PC-9 (cell line): Measurements from ENCODE around the gene PRKG1. TPM values are rescaled to one million over a fixed set of nuclear protein-coding genes. Genes with fewer than 3 reads are reported as not detected.

ENCODE experiments used
- BruUV-seq: library from RNA; stranded (reverse); fragments of 400-500 nt; replicated peaks from 2 replicates; lab custom pipeline; 2021; lab: Mats Ljungman, UMichigan
- CTCF ChIA-PET: fragments of 300-600 bp; sonication (Branson Sonifier 250); formaldehyde crosslinking; loops from one replicate; lab custom pipeline; 2022; ENCODE audit warnings: antibody characterized with exemption; lab: Charles Lee
- POLR2A ChIA-PET: fragments of 300-600 bp; sonication (Branson Sonifier 250); formaldehyde crosslinking; loops from one replicate; lab custom pipeline; 2022; ENCODE audit warnings: antibody characterized with exemption; ENCODE audit not compliant: unreplicated experiment; lab: Charles Lee
- DNase-seq, 2 experiments: peaks; one replicate each; pipeline versions ENCODE4 v3.0.0 to v3.0.0-alpha.2; 2015 to 2022; ENCODE audit warnings: mixed read lengths in 1 of 2
- H2AFZ ChIP-seq: fragments of 200-600 bp; sonication (generic); 2 replicates; pipeline ENCODE4 v1.8.1; 2017; ENCODE audit warnings: antibody characterized with exemption
- H3F3A ChIP-seq: fragments of 200-600 bp; sonication (generic); 2 replicates; pipeline ENCODE4 v1.8.1; 2017; ENCODE audit warnings: antibody characterized with exemption, mild to moderate bottlenecking, low read depth; ENCODE audit not compliant: insufficient read depth
- H3K27ac ChIP-seq: fragments of 200-600 bp; sonication (generic); 2 replicates; pipeline ENCODE4 v1.6.1; 2016; ENCODE audit warnings: mixed run types
- H3K27me3 ChIP-seq: fragments of 200-600 bp; sonication (generic); 2 replicates; pipeline ENCODE4 v1.6.1; 2016; ENCODE audit warnings: low read depth, mixed run types; ENCODE audit not compliant: insufficient read depth
- H3K36me3 ChIP-seq: fragments of 200-600 bp; sonication (generic); 2 replicates; pipeline ENCODE4 v1.6.1; 2016; ENCODE audit warnings: low read depth, mixed run types
- H3K4me1 ChIP-seq: fragments of 200-600 bp; sonication (generic); replicated peaks from 2 replicates; pipeline ENCODE4 v1.6.1; 2016; ENCODE audit warnings: mixed run types; ENCODE audit not compliant: insufficient read depth
- H3K4me2 ChIP-seq: fragments of 200-600 bp; sonication (generic); 2 replicates; pipeline ENCODE4 v1.6.1; 2017; ENCODE audit warnings: mixed run types
- H3K4me3 ChIP-seq: fragments of 200-600 bp; sonication (generic); 2 replicates; pipeline ENCODE4 v1.6.1; 2016; ENCODE audit warnings: mixed run types
- H3K79me2 ChIP-seq: fragments of 200-600 bp; sonication (generic); 2 replicates; pipeline ENCODE4 v1.6.1; 2017; ENCODE audit warnings: low read depth, mixed run types
- H3K9me2 ChIP-seq: fragments of 200-600 bp; sonication (generic); 2 replicates; pipeline ENCODE4 v1.8.1; 2017; ENCODE audit warnings: mild to moderate bottlenecking; ENCODE audit not compliant: insufficient read depth
- H3K9me3 ChIP-seq: fragments of 200-600 bp; sonication (generic); 2 replicates; pipeline ENCODE4 v1.8.1; 2016; ENCODE audit warnings: low read depth; ENCODE audit not compliant: insufficient read depth
- H4K20me1 ChIP-seq: fragments of 200-600 bp; sonication (generic); 2 replicates; pipeline ENCODE4 v1.8.1; 2017; ENCODE audit not compliant: insufficient read depth
- EZH2 ChIP-seq: fragments of 200-600 bp; sonication (generic); IDR thresholded peaks from 2 replicates; pipeline ENCODE4 v1.8.0; 2017; ENCODE audit warnings: antibody characterized with exemption, low read depth
- intact Hi-C: fragments of 100-400 bp; cut with micrococcal nuclease; formaldehyde crosslinking; loops from one replicate; pipeline ENCODE4 v1.10.0; 2022; ENCODE audit not compliant: unreplicated experiment
- total RNA-seq: library from RNA; stranded (reverse); gene quantifications from 2 replicates; pipeline ENCODE4 v1.2.3, GENCODE V29; 2021
- TF ChIP-seq, protein P1 (sequence below): fragments of 200-600 bp; sonication (generic); conservative IDR thresholded peaks from 2 replicates; pipeline ENCODE4 v1.6.1; 2017; ENCODE audit warnings: mixed run types, antibody characterized with exemption, mild to moderate bottlenecking, moderate library complexity

The PRKG1 gene
- total RNA-seq, 1 experiment from 2014 or later: 0.70 TPM

DNA sequence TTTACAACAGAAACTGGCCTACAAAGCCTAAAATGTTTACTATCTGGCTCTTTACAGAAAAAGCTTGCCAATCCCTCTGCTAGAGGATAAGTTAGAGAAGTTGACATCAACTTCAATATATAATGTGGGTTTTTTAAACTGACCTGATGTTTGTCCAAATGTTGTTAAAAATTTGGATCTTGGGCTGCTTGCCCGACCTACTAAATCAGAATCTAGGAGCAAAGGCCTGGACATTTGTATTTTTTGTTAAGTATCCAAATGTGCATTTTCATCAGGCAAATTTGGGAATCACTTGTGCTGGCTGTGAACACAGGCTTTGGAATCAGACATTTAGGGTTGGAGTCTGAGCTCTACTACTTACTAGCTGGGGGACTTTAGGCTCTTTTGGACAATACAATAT, 877.8 kb downstream of the PRKG1 start:
- DNase-seq: no peak
- no peak overlapping the region for H3K4me2 ChIP-seq
- no peaks in the 10 kb centered on the region for H3K4me1 ChIP-seq
- POLR2A ChIA-PET: no interaction called here
- no peak overlapping the region for H3K27ac ChIP-seq
- no TSS peak for BruUV-seq
- no peaks in the 10 kb centered on the region for H3K36me3 ChIP-seq
- H3K79me2 ChIP-seq: no peaks in the 10 kb centered on the region
- no peak for TF ChIP-seq EZH2
- TF ChIP-seq, protein P1, sequence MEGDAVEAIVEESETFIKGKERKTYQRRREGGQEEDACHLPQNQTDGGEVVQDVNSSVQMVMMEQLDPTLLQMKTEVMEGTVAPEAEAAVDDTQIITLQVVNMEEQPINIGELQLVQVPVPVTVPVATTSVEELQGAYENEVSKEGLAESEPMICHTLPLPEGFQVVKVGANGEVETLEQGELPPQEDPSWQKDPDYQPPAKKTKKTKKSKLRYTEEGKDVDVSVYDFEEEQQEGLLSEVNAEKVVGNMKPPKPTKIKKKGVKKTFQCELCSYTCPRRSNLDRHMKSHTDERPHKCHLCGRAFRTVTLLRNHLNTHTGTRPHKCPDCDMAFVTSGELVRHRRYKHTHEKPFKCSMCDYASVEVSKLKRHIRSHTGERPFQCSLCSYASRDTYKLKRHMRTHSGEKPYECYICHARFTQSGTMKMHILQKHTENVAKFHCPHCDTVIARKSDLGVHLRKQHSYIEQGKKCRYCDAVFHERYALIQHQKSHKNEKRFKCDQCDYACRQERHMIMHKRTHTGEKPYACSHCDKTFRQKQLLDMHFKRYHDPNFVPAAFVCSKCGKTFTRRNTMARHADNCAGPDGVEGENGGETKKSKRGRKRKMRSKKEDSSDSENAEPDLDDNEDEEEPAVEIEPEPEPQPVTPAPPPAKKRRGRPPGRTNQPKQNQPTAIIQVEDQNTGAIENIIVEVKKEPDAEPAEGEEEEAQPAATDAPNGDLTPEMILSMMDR: no peak
- H4K20me1 ChIP-seq: no peaks in the 10 kb centered on the region
- H3K9me3 ChIP-seq: no peaks in the 10 kb centered on the region
- intact Hi-C loops: no loop called here
- H3K4me3 ChIP-seq: no peak overlapping the region
- no peaks in the 10 kb centered on the region for H3K27me3 ChIP-seq
- no peaks in the 10 kb centered on the region for H3K9me2 ChIP-seq
- no peak overlapping the region for H2AFZ ChIP-seq
- no peaks in the 10 kb centered on the region for H3F3A ChIP-seq
- CTCF ChIA-PET: no interaction called here

DNA sequence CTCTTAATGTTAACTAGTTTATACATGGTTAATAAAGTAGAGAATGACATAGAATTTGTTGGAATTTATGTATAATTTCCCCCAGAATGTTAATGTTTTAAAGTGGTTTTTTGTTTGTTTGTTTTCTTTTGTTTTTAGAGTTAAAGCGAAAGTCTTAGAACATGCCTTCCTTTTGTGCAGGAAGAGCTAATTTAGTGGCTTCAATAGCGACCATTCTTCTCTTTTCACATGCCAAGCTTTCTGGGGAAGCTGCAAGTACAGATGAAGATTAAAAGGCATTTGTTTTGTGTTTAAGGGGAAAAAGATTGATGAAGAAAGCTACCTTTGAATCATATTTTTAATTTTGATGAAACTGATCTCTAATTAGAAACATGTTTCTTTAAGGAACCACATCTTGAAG, 881.4 kb downstream of the PRKG1 start:
- no peak for DNase-seq
- Histone ChIP-seq H2AFZ (no peak overlapping the region), H3K4me3 (no peak overlapping the region), H3K9me2 (no peaks in the 10 kb centered on the region), H3K27me3 (no peaks in the 10 kb centered on the region), H3F3A (no peaks in the 10 kb centered on the region), H4K20me1 (no peaks in the 10 kb centered on the region), H3K4me1 (no peaks in the 10 kb centered on the region), H3K36me3 (no peaks in the 10 kb centered on the region), H3K79me2 (no peaks in the 10 kb centered on the region), H3K4me2 (no peak overlapping the region), H3K27ac (no peak overlapping the region), H3K9me3 (no peaks in the 10 kb centered on the region)
- no TSS peak for BruUV-seq
- CTCF ChIA-PET: no interaction called here
- POLR2A ChIA-PET: no interaction called here
- intact Hi-C loops: no loop called here
- no peak for TF ChIP-seq EZH2
- TF ChIP-seq, protein P1: no peak

DNA sequence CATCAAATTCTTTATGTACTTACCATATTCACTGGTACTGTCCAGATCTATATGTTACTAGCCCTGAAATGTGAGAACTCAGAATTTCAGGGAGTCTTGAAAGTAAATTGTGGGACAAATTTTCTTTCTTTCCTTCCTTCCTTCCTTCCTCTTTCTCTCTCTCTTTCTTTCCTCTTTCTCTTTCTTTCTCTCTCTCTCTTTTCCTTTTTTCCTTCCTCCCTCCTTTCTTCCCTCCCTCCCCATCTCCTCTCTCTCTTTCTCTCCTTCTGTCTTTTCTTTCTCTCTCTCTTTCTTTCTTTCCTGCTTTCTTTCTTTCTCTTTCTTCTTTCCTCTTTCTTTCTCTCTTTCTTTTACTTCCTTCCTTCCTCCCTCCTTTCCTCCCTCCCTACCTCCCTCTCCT, 882.5 kb downstream of the PRKG1 start:
- POLR2A ChIA-PET: no interaction called here
- TF ChIP-seq EZH2: no peak
- TF ChIP-seq, protein P1: no peak
- BruUV-seq: no TSS peak
- Histone ChIP-seq H3K4me2 (no peak overlapping the region), H3K79me2 (no peaks in the 10 kb centered on the region), H3F3A (no peaks in the 10 kb centered on the region), H3K27me3 (no peaks in the 10 kb centered on the region), H3K27ac (no peak overlapping the region), H3K4me3 (no peak overlapping the region), H3K9me2 (no peaks in the 10 kb centered on the region), H3K36me3 (no peaks in the 10 kb centered on the region), H3K4me1 (no peaks in the 10 kb centered on the region), H3K9me3 (no peaks in the 10 kb centered on the region), H4K20me1 (no peaks in the 10 kb centered on the region), H2AFZ (no peak overlapping the region)
- CTCF ChIA-PET: no interaction called here
- no peak for DNase-seq
- intact Hi-C loops: no loop called here
